HepG2 (cell line): Measurements from ENCODE around the gene HTRA2. TPM values are rescaled to one million over a fixed set of nuclear protein-coding genes. Genes with fewer than 3 reads are reported as not detected.

Source experiments
- DMAP1 ChIP-seq: IDR thresholded peaks from 2 replicates; pipeline ENCODE4 v1.6.1; 2016
- GPN1 ChIP-seq: sonication (generic); formaldehyde crosslinking; IDR thresholded peaks from 2 replicates; pipeline ENCODE4 v1.5.1; 2020; ENCODE audit warnings: missing genetic modification reagents, borderline replicate concordance
- ISX ChIP-seq: sonication (generic); formaldehyde crosslinking; conservative IDR thresholded peaks from 2 replicates; pipeline ENCODE4 v1.5.0; 2020; ENCODE audit warnings: missing genetic modification reagents
- JUNB ChIP-seq: sonication (generic); formaldehyde crosslinking; IDR thresholded peaks from 2 replicates; pipeline ENCODE4 v1.8.0; 2022; ENCODE audit warnings: missing genetic modification reagents, mild to moderate bottlenecking, borderline replicate concordance
- KDM6A ChIP-seq: IDR thresholded peaks from 2 replicates; pipeline ENCODE4 v1.6.1; 2016; ENCODE audit warnings: low read depth
- KLF9 ChIP-seq: IDR thresholded peaks from 2 replicates; pipeline ENCODE4 v1.6.1; 2016; ENCODE audit warnings: low read depth
- MAFF ChIP-seq: IDR thresholded peaks from 2 replicates; pipeline ENCODE4 v1.6.1; 2011; ENCODE audit warnings: low read depth, low read length, improper control_type of control experiment
- NFATC3 ChIP-seq: sonication (generic); formaldehyde crosslinking; IDR thresholded peaks from 2 replicates; pipeline ENCODE4 v1.5.1; 2020; ENCODE audit warnings: mild to moderate bottlenecking, missing genetic modification reagents
- ONECUT2 ChIP-seq: sonication (generic); formaldehyde crosslinking; IDR thresholded peaks from 2 replicates; pipeline ENCODE4 v1.4.0; 2020; ENCODE audit warnings: missing genetic modification reagents
- PAX8 ChIP-seq: sonication (generic); formaldehyde crosslinking; IDR thresholded peaks from 2 replicates; pipeline ENCODE4 v1.8.0; 2022; ENCODE audit warnings: mild to moderate bottlenecking, missing genetic modification reagents, borderline replicate concordance
- REL ChIP-seq: sonication (generic); formaldehyde crosslinking; conservative IDR thresholded peaks from 2 replicates; pipeline ENCODE4 v1.8.0; 2022; ENCODE audit warnings: mild to moderate bottlenecking, missing genetic modification reagents, moderate library complexity
- SATB2 ChIP-seq: sonication (generic); formaldehyde crosslinking; IDR thresholded peaks from 2 replicates; pipeline ENCODE4 v1.5.0; 2020; ENCODE audit warnings: missing genetic modification reagents
- TARDBP ChIP-seq: sonication (generic); formaldehyde crosslinking; IDR thresholded peaks from 2 replicates; pipeline ENCODE4 v1.8.0; 2022; ENCODE audit warnings: mild to moderate bottlenecking, missing genetic modification reagents
- ZFYVE20 ChIP-seq: sonication (generic); formaldehyde crosslinking; IDR thresholded peaks from 2 replicates; pipeline ENCODE4 v1.8.0; 2023; ENCODE audit warnings: low read depth, mild to moderate bottlenecking, moderate library complexity, missing genetic modification reagents, borderline replicate concordance
- polyA plus RNA-seq, 8 experiments: library from polyadenylated mRNA; depleted of rRNA in 3 of 8; stranded (reverse) in 7 of 8; unstranded in 1 of 8; fragments of >200 nt; fragmentation: Illumina TruSeq in 4 of 8; extraction: Trizol in 4 of 8; gene quantifications; 2 replicates each; pipeline versions ENCODE4 v1.2.1 to v1.2.3, GENCODE V29; 2011 to 2016; ENCODE audit warnings: low read depth in 4 of 8, missing spikeins in 1 of 8, mixed read lengths in 1 of 8; ENCODE audit not compliant: insufficient read depth in 1 of 8
- total RNA-seq, 5 experiments: library from RNA; depleted of rRNA; stranded (reverse); fragments of >200 nt; fragmentation: Illumina TruSeq; extraction: Trizol; gene quantifications; 2 replicates each; pipeline ENCODE4 v1.2.3, GENCODE V29; 2016; ENCODE audit warnings: low read depth in 1 of 5
- TF ChIP-seq, protein P1 (sequence below): IDR thresholded peaks from 2 replicates; pipeline ENCODE4 v1.6.1; 2016; ENCODE audit warnings: low read depth, missing genetic modification reagents, missing compliant biosample characterization
- TF ChIP-seq, protein P2 (sequence below): sonication (generic); formaldehyde crosslinking; conservative IDR thresholded peaks from 2 replicates; pipeline ENCODE4 v1.4.0; 2020; ENCODE audit warnings: missing genetic modification reagents
- TF ChIP-seq, protein P3 (sequence below): sonication (generic); formaldehyde crosslinking; IDR thresholded peaks from 2 replicates; pipeline ENCODE4 v1.8.0; 2022; ENCODE audit warnings: mild to moderate bottlenecking, missing genetic modification reagents
- TF ChIP-seq, protein P4 (sequence below): sonication (generic); formaldehyde crosslinking; IDR thresholded peaks from 2 replicates; pipeline ENCODE4 v1.4.0; 2020; ENCODE audit warnings: missing genetic modification reagents

HTRA2 gene
- total and polyA plus RNA-seq, 2 of the 13 experiments (the other 11 are each of a cell fraction or from before 2014, with no cell fraction given) = 47.7 to 50.3 TPM

DNA sequence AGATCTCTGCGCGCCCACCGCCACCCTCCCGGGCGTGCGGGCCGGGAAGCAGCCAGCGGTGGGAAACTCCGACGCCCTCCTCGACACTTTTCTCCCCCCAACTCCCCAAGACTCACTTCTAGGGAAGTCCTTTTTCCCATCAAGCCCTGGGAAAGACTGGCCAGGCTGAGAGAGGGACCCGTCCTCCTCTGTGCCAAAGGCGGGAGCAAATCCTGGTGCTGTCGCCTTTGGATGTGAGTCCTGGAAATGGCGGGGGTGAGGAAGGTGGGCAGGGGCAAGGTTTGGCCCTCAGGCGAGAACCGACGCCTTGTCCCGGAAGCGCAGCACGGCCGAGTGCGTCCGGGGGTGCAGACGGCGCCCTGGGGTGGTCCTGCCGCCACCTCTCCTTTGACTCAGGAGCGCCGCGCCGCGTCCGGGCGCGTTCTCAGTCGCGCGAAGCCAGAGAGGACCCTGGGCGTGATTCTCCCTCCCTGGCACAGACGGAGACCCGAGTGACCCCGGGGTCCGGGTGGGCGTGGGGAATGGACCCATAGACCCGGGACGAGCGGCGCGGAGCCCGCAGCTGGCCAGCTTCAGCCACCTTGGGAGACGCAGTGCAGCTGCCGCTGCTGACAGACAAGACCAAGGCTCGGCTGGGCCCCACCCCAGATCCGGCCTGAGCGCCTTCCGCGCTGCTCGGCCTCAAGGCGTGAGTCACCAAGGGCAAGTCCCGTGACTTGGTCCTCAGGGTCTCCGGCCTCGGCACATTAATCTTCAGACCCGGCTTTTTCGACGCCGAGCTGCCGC, 26.8 kb upstream of the HTRA2 start (continued):
- TF ChIP-seq, protein P1, sequence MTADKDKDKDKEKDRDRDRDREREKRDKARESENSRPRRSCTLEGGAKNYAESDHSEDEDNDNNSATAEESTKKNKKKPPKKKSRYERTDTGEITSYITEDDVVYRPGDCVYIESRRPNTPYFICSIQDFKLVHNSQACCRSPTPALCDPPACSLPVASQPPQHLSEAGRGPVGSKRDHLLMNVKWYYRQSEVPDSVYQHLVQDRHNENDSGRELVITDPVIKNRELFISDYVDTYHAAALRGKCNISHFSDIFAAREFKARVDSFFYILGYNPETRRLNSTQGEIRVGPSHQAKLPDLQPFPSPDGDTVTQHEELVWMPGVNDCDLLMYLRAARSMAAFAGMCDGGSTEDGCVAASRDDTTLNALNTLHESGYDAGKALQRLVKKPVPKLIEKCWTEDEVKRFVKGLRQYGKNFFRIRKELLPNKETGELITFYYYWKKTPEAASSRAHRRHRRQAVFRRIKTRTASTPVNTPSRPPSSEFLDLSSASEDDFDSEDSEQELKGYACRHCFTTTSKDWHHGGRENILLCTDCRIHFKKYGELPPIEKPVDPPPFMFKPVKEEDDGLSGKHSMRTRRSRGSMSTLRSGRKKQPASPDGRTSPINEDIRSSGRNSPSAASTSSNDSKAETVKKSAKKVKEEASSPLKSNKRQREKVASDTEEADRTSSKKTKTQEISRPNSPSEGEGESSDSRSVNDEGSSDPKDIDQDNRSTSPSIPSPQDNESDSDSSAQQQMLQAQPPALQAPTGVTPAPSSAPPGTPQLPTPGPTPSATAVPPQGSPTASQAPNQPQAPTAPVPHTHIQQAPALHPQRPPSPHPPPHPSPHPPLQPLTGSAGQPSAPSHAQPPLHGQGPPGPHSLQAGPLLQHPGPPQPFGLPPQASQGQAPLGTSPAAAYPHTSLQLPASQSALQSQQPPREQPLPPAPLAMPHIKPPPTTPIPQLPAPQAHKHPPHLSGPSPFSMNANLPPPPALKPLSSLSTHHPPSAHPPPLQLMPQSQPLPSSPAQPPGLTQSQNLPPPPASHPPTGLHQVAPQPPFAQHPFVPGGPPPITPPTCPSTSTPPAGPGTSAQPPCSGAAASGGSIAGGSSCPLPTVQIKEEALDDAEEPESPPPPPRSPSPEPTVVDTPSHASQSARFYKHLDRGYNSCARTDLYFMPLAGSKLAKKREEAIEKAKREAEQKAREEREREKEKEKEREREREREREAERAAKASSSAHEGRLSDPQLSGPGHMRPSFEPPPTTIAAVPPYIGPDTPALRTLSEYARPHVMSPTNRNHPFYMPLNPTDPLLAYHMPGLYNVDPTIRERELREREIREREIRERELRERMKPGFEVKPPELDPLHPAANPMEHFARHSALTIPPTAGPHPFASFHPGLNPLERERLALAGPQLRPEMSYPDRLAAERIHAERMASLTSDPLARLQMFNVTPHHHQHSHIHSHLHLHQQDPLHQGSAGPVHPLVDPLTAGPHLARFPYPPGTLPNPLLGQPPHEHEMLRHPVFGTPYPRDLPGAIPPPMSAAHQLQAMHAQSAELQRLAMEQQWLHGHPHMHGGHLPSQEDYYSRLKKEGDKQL (CRISPR knock-in tag) = 0 out of 2 replicates have a peak, but pooled peaks have one; percentile 14
- no peak for TF ChIP-seq NFATC3 (CRISPR knock-in tag)
- TF ChIP-seq, protein P2, sequence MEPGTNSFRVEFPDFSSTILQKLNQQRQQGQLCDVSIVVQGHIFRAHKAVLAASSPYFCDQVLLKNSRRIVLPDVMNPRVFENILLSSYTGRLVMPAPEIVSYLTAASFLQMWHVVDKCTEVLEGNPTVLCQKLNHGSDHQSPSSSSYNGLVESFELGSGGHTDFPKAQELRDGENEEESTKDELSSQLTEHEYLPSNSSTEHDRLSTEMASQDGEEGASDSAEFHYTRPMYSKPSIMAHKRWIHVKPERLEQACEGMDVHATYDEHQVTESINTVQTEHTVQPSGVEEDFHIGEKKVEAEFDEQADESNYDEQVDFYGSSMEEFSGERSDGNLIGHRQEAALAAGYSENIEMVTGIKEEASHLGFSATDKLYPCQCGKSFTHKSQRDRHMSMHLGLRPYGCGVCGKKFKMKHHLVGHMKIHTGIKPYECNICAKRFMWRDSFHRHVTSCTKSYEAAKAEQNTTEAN (CRISPR knock-in tag) = no peak; the same call in 1 of the 2 replicates
- TF ChIP-seq, protein P3, sequence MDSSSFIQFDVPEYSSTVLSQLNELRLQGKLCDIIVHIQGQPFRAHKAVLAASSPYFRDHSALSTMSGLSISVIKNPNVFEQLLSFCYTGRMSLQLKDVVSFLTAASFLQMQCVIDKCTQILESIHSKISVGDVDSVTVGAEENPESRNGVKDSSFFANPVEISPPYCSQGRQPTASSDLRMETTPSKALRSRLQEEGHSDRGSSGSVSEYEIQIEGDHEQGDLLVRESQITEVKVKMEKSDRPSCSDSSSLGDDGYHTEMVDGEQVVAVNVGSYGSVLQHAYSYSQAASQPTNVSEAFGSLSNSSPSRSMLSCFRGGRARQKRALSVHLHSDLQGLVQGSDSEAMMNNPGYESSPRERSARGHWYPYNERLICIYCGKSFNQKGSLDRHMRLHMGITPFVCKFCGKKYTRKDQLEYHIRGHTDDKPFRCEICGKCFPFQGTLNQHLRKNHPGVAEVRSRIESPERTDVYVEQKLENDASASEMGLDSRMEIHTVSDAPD = peak; percentile 45; the same call in 1 of the 2 replicates
- no peak for TF ChIP-seq JUNB (CRISPR knock-in tag)
- TF ChIP-seq, protein P4, sequence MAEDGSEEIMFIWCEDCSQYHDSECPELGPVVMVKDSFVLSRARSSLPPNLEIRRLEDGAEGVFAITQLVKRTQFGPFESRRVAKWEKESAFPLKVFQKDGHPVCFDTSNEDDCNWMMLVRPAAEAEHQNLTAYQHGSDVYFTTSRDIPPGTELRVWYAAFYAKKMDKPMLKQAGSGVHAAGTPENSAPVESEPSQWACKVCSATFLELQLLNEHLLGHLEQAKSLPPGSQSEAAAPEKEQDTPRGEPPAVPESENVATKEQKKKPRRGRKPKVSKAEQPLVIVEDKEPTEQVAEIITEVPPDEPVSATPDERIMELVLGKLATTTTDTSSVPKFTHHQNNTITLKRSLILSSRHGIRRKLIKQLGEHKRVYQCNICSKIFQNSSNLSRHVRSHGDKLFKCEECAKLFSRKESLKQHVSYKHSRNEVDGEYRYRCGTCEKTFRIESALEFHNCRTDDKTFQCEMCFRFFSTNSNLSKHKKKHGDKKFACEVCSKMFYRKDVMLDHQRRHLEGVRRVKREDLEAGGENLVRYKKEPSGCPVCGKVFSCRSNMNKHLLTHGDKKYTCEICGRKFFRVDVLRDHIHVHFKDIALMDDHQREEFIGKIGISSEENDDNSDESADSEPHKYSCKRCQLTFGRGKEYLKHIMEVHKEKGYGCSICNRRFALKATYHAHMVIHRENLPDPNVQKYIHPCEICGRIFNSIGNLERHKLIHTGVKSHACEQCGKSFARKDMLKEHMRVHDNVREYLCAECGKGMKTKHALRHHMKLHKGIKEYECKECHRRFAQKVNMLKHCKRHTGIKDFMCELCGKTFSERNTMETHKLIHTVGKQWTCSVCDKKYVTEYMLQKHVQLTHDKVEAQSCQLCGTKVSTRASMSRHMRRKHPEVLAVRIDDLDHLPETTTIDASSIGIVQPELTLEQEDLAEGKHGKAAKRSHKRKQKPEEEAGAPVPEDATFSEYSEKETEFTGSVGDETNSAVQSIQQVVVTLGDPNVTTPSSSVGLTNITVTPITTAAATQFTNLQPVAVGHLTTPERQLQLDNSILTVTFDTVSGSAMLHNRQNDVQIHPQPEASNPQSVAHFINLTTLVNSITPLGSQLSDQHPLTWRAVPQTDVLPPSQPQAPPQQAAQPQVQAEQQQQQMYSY (CRISPR knock-in tag) = no peak; the same call in 1 of the 2 replicates
- no peak for TF ChIP-seq KDM6A (CRISPR knock-in tag)
- TF ChIP-seq ONECUT2 (CRISPR knock-in tag) = no peak; the same call in 1 of the 2 replicates
- 0 out of 2 replicates have a peak, but pooled peaks have one; percentile 25 for TF ChIP-seq SATB2 (CRISPR knock-in tag)
- no peak for TF ChIP-seq MAFF
- peak; percentile 76 for TF ChIP-seq DMAP1 (CRISPR knock-in tag)
- 0 out of 2 replicates have a peak, but pooled peaks have one; percentile 55 for TF ChIP-seq PAX8
- no peak for TF ChIP-seq GPN1 (CRISPR knock-in tag)
- TF ChIP-seq ISX (CRISPR knock-in tag) = 0 out of 2 replicates have a peak, but pooled peaks have one; percentile 23
- no peak for TF ChIP-seq ZFYVE20 (CRISPR knock-in tag)
- peak; percentile 78 for TF ChIP-seq TARDBP (CRISPR knock-in tag)
- TF ChIP-seq KLF9 (CRISPR knock-in tag) = 0 out of 2 replicates have a peak, but pooled peaks have one; percentile 49
- no peak for TF ChIP-seq REL (CRISPR knock-in tag)
